Measurements from ENCODE around the gene MINDY4.

Gene MINDY4

GRCh38 chr7:30771174-30771879 lies at the start of gene MINDY4:
Gene MINDY4 (plus strand): TSS chr7:30771417. CDS start chr7:30771494, 77 bp downstream.
- DNase-seq (ENCODE audit: low read depth), result peak; percentile 74

GRCh38 chr7:30722187-30722586 lies 49.0 kb upstream of the MINDY4 start:
- DNase-seq (ENCODE audit: low read depth), result no peak

GRCh38 chr7:30722671-30723070 lies 48.5 kb upstream of the MINDY4 start:
- DNase-seq (ENCODE audit: low read depth), result no peak

GRCh38 chr7:30723776-30724175 lies 47.4 kb upstream of the MINDY4 start:
- DNase-seq (ENCODE audit: low read depth), result no peak

- no peak for DNase-seq (ENCODE audit: low read depth)
Measured at GRCh38 chr7:30726296-30727006, 44.8 kb upstream of the MINDY4 start.

- DNase-seq (ENCODE audit: low read depth), result no peak
Measured at GRCh38 chr7:30727061-30727945, 43.9 kb upstream of the MINDY4 start.

- no peak for DNase-seq (ENCODE audit: low read depth)
Measured at GRCh38 chr7:30728591-30729100, 42.6 kb upstream of the MINDY4 start.

- DNase-seq (ENCODE audit: low read depth), result no peak
Measured at GRCh38 chr7:30729642-30730041, 41.6 kb upstream of the MINDY4 start.

GRCh38 chr7:30730097-30730496 lies 41.1 kb upstream of the MINDY4 start:
- no peak for DNase-seq (ENCODE audit: low read depth)

GRCh38 chr7:30730996-30731395 lies 40.2 kb upstream of the MINDY4 start:
- DNase-seq (ENCODE audit: low read depth), result no peak

GRCh38 chr7:30731581-30731980 lies 39.6 kb upstream of the MINDY4 start:
- DNase-seq (ENCODE audit: low read depth), result no peak

- no peak for DNase-seq (ENCODE audit: low read depth)
Measured at GRCh38 chr7:30732606-30733005, 38.6 kb upstream of the MINDY4 start.

GRCh38 chr7:30733216-30733615 lies 38.0 kb upstream of the MINDY4 start:
- no peak for DNase-seq (ENCODE audit: low read depth)

- DNase-seq (ENCODE audit: low read depth), result no peak
Measured at GRCh38 chr7:30733691-30734090, 37.5 kb upstream of the MINDY4 start.

- DNase-seq (ENCODE audit: low read depth), result no peak
Measured at GRCh38 chr7:30734497-30734896, 36.7 kb upstream of the MINDY4 start.

- no peak for DNase-seq (ENCODE audit: low read depth)
Measured at GRCh38 chr7:30735631-30736030, 35.6 kb upstream of the MINDY4 start.

- DNase-seq (ENCODE audit: low read depth), result no peak
Measured at GRCh38 chr7:30736291-30736690, 34.9 kb upstream of the MINDY4 start.

GRCh38 chr7:30738026-30738915 lies 32.9 kb upstream of the MINDY4 start:
- DNase-seq (ENCODE audit: low read depth), result no peak

- DNase-seq (ENCODE audit: low read depth), result no peak
Measured at GRCh38 chr7:30739691-30740090, 31.5 kb upstream of the MINDY4 start.

- peak; percentile 66 for DNase-seq (ENCODE audit: low read depth)
Measured at GRCh38 chr7:30740417-30741181, 30.6 kb upstream of the MINDY4 start.

GRCh38 chr7:30741289-30741688 lies 29.9 kb upstream of the MINDY4 start:
- no peak for DNase-seq (ENCODE audit: low read depth)
